Activated CD4-positive, alpha-beta T cell treated with anti-CD3 and anti-CD28 coated beads, Interleukin-2, Interleukin-6, amounts not matched to agents 100 ng/mL and 50 ng/mL, durations not matched to agents 16 hours and 8 hours (primary cell): ENCODE data around the gene PAFAH1B1.
"Not testable (repeated sequence)": the region's sequence is repeated elsewhere in the genome, so short reads cannot be mapped to it uniquely, and the experiment has no call there.

Source experiments
- DNase-seq: peaks from one replicate; pipeline ENCODE4 v3.0.0-alpha.2; 2020

Gene PAFAH1B1

DNA sequence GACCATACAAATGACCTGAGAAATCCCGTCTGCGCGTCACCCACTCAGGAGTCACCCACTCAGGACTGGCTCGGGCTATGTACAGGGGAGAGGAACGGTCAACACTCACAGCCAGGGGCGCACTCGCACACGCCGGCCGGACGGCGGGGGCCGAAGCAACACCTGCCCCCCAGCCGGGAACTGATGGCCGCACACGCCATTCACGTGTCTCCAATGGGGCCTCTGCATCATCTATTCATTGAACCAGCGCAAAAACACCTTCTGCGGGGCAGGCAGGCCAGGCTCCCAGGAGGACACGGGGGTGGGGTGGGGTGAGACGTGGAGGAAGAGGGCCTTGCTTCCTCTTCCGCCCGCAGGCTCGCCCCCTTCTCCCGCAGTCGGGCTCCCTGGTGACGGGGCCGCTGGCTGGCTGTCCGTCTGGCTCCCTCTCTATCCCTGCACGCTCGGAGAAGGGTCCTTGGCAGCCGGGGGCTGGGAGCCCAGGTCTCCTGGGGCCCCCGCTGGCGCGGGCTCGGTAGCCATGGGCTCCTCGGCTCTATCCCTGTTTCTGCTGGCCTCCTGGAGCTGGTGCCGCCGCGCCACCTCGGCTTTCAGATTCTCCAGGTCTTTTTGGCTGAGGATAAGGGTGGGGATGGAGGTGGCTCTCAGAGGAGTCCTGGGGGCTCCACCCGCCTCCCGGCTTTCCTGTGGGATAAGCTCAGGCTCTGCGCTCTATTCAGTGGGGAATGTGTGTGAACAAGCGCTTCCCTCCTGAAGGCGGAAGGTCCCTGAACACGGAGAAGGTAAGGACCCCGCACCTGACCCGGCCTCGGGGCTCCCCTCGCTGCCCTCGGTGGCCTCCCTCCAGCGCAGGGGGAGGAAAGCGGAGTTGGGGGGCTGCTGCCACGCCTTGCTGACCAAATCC, 97.0 kb downstream of the PAFAH1B1 start:
- no peak for DNase-seq

DNA sequence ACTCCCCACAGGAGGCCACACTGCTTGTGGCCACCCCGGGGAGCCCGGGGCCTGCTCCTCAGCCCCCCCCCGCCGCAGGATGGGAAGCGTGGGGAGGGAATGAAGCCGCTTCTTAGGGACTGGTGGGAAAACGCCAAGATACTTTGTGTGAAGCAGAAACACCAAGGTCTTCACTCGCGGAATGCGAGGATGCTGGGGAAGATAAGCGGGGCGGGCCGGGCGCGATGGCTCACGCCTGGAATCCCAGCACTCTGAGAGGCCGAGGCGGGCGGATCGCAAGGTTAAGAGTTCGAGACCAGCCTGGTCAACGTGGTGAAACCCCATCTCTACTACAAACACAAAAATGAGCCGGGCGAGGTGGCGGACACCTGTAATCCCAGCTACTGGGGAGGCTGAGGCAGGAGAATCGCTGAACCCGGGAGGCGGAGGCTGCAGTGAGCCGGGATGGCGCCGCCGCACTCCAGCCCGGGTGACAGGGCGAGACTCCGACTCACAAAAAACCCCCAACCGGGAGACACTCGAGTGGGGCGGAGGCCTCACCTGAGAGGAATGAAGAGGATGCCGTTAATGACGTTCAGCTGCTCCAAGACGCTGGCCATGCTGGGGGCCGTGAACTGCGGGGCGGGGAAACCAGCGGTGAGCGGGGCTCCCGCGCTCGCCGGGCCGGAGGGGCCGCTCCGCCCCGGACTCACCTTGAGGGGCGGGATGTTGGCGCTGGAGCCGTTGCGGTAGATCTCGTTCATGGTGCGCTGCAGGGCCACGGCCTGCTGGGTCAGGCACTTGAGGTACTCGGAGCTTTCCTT, 97.8 kb downstream of the PAFAH1B1 start:
- no peak for DNase-seq

DNA sequence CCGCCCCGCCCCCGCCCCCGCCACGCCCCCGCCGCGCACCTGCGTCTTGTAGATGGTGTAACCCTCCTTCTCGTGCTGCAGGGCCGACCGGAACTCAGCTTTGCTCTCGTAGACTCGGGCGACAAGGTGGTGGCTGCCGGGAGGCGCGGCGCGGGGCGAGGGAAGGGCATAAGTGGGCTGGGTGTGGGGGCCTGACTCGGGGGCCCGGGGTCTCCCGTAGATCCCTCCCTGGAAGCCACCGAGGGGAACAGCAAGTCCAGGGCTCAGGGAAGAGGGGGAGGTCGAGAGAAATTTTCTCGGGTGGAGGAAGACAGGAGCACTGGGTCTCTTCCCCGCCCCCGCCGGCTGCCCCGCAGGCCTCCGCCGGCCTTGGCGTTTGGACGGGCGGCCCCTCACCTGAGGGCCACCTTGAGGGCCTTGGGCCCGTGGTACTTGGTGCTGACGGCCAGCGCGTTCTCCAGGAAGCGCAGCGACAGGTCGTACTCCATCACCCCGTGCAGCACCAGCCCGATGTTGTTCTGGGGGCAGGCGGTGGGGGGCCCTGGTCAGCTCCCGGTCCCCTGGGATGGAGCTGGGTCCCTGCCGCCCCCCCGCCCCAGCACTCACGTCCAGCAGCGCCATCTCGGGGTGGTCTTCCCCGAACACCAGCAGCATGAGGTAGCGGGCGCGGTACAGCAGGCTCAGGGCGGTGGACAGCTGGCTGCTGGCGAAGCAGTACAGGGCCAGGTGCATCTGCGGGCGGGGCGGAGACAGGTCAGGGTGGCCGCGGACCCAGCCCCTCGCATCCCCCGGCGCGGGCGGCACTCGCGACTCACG, 98.7 kb downstream of the PAFAH1B1 start:
- DNase-seq = no peak

DNA sequence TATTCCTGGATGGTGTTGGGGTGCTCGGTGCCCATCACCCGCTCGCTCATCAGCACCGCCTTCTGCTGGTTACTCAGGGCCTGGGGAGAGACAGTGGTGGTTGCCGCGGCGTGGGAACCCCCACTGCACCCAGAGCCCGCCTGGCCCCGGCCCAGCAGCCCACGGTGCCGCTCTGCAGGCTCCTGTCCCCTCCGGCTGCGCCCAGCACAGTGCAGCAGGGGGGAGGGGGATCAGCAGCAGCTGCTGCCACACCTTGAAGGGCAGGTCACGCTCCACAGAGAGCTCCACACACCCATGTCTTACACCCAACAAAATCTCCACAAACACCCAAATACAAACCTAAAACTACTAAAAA, 99.3 kb downstream of the PAFAH1B1 start:
- no peak for DNase-seq

DNA sequence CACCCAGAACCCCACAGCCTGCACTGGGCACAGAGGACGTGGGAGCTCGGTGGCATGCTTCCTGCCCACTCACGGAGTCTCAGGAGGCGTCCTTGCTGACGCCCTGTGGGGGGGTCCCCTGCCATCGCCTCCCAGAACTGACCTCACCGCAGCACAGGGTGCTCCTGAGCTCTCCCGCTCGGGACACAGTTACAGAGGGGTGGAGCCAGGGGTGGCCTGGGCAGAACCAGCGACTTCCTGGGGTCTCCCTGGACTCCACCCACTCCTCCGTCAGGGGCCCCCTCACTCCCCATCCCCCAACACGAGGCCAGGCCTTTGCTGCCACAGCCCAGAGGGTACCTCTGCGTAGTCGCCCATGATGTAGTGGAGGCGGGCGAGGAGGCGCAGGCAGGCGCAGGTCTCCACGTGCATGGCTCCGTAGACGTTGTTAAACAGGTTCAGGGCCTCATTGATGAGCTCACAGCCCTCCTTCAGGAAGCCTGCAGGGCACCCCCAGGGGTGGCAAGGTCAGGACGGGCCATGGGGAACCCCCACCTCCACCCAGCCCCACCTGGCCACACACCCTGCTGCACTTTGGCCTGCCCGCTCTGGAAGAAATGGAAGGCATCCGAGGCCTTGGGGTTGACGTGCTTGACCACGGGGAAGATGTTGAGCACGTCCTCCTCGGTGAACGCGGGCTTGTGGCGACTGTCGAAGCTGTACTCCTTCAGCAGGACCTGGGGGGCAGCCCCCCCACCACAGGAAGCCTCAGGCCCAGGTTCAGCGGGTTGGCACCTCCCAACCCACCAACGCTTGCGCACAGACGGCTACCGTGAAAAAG, 100.3 kb downstream of the PAFAH1B1 start:
- no peak for DNase-seq

DNA sequence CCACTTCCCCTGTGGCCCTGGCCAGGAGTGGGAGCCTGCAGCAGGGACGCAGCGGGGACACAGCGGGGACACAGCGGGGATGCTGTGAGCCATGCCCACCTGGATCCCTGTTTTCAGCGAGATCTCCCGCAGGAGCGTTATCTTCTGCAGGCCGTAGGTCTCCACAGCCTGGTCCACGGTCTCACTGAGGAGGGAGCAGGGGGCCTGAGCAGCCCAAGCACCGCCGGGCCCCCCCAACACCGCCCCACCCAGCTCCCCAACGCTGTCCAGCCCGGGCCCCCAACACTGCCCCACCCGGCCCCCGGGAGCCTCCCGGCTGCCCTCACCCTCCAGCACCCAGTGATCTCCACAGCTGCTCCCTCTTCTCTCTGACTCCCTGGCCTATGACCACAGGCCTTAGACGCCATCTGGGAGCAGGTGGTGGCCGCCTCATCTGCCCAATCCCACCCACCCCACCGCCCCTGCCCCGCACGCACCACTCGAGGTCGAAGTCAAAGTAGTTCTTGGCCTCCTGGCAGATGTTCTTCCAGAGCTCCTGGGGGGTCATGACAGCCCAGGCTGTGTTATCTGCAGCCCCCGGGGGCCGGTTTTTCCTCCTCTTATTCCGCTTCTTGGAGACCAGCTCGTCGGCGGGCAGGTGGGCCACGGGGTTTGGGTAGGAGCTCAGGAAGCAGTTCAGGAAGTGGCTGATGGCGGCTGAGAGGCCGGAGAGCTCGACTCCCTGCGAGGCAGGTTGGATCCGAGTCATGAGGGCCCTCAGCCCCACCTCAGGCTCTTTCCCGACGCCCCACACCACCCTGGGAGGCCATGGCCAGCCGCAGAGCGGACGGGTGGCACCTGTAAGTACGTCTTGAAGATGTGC, 101.2 kb downstream of the PAFAH1B1 start:
- no peak for DNase-seq

DNA sequence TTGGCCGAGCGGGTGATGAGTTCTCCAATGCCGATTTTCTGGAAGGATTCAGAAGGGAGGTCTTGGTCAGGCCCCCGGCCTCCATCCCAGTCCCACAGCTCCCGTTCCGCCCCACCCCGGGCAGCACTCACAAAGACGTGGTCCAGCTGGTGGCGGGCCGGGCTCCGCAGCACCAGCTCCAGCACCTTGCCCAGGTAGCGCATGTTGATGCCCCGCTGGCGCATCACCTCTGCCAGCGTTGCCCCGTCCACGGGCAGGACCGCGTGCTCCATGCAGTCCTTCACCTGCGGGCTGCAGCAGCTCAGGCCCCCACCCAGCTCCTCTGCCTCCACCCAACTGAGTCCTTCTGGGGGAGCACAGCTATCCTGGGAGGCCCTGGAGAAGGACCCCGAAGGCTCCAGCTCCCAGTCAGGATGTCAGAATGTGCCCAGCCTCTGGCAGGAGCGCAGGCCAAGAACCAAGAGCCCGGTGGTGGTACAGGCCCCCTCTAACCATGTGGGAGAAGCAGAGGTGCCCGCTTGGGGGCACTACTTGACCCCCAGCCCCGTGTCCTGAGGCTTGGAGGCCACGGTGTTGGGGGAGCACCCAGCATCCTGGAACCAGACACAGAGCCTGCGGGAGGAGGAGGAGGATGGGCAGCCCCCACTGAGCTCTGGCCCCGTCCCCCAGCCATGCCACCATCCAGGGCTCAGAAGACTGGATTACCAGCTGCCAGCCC, 101.9 kb downstream of the PAFAH1B1 start:
- no peak for DNase-seq

DNA sequence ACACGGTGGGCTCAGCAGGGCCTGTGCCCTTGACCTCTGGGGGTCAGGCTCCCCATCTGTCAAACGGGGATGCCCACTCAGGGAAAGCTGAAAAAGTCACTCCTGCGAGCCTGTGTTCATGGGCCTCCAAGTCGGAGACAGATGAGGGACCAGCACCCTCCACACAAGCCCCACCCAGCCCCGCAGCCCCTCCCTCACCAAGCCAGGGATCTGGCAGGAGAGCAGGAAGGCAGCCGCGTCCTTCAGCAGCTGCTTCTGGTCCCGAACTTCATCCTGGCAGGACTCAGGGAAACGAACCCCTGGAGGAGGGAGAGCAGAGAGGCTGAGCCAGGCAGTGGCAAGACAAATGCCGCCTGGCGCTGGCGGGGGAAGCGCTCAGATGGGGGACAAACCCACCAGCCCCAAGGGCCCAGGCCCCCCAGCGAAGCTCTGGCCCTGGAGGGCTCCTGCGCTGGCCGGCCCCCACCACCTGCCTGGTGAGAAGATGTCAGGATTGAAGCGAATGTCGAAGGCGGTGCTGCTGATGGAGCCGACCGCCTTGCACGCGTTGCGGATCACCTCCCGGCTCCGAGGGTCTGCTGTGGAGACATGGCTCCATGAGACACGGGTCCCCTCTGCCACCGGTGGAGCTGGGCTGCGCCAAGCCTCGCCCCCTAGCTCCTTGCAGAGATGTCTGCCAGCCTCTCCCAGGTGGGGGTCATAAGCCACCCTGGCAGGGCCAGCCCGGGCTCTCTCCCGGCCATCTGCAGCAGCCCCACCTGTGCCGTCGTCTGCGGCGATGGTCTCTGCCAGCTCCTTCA, 102.7 kb downstream of the PAFAH1B1 start:
- DNase-seq = no peak

DNA sequence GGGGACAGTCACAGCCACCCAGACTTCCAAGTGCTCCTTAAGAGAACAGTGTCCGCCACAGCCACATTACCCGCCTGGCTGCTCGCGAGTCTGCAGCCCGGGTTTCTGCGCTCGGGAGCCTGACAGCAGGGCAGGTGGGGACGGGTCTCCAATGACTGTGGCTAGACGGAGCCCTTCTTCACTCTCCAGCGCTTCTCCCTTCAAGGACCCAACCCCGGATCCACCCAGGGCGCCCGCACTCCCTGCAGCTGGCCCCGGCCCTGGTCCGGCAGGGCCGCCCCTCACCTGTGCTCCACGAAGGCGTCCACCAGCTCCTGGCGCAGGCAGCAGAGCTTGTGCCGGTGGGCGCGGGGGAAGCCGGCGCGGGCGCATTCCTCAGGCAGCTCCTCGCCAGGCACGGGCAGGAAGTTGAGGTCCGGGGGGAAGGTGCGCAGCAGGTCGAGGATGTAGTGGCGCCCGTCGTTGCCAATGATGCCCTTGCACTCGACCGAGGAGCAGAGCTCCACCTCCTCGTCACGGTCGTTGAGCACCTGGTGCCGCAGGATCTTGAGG, 104.2 kb downstream of the PAFAH1B1 start:
- no peak for DNase-seq

DNA sequence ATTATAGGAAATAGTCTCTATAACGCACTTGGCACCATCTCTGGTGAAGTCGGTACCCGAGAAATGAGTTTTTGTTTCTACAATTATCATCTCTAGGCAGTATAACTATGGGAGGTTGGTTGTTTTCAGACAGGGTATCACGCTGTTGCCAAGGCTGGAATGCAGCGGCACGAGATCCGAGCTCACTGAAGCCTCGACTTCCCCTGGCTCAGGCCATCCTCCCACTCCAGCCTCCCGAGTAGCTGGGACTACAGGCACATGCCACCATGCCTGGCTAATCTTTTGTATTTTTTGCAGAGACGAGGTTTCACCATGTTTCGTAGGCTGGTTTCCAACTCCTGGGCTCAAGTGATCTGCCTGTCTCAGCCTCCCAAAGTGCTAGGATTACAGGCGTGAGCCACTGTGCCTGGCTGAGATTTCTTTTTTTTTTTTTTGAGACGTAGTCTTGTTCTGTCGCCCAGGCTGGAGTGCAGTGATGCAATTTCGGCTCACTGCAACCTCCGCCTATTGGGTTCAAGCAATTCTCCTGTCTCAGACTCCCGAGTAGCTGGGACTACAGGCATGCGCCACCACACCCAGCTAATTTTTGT, 105.9 kb downstream of the PAFAH1B1 start:
- not testable (repeated sequence) for DNase-seq

DNA sequence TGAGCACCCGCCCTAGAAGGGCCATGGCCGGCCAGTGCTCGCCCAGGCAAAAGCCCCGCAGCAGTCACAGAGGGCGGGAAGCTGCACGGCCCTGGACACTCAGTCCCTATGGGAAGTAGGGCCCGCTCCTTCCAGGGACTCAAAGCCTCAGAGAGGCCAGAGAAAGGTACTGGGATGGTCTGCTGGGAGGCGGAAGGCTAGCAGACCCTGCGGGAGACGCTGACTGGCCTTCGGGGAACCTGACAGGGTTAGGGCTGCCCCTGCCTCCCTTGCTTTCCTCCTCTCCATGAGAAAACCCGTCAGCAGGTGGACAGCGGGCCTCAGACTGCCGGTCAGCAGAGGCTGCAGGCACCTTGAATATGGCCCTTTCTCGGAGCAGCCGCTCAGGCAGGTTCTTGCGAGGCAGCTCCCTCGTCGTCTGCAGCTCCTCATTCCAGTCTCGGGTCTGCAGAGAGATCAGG, 106.6 kb downstream of the PAFAH1B1 start:
- no peak for DNase-seq

DNA sequence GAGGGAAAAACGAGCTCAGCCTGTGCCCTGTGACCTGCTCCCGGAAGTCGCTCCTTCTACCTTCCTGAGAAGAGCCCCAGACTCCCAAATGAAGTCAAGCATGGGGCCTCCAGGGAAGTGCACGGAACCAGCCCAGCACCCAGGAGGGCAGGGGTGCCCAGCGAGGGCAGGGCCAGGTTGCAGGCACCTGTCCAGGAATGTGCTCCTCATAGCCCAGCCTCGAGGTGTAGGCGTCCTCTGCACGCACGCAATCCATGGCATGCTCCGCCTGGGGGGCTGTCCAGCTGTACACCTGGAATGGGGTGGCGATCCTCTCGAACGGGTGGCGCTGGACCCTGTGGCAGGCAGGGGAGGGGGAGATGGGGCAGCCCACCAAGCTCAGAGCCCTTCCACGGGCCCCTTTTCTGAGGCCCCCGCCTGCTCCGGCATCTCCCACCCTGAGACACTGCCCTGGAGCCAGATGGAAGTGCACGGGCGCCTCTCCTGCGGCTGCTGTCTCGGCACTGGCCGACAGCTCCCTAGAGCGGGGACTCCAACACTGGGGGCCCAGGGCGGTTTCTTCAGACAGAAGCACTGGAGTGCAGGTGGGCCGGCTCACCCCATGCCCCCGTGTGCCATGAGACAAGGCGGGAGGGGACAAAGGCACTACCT, 107.2 kb downstream of the PAFAH1B1 start:
- DNase-seq = no peak

DNA sequence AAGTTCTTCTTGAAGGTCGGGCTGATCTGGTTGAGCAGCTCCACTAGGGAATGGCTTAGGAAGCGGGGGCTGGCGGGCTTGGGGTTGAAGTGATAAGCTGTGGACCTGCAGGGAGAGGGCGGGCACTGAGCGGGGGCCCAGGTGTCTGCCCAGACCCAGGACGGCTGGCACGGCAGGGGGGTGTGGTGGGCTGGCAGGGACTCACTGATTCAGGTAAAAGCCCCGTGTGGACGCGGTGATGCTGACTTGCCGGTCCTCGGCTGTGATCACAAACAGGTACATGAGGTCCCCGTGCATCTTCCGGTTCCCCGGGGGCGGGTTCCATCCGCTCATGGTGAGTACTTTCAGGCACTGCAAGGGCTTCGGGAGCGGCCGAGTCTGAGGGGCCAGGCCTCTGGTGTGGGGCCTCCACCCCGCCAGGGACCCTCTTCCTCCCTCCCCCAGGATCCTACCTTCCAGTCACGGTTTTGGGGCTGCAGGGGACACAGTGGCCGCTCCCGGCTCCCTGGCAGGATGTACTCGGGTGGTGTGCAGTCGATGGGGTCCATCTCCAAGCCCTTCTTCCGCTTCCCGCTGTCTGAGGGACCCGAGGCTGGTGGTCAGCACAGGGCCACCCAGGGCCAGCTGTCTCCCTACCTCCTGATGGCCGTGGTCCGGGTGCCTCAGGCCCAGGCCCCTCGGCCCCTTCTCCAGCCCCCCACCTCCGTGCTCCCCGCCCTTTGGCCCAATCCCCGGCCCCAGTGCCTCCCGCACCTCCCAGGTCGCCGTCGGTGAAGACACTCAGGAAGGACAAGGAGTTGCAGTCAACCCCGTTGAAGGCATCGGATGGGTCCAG, 107.9 kb downstream of the PAFAH1B1 start:
- DNase-seq = no peak

DNA sequence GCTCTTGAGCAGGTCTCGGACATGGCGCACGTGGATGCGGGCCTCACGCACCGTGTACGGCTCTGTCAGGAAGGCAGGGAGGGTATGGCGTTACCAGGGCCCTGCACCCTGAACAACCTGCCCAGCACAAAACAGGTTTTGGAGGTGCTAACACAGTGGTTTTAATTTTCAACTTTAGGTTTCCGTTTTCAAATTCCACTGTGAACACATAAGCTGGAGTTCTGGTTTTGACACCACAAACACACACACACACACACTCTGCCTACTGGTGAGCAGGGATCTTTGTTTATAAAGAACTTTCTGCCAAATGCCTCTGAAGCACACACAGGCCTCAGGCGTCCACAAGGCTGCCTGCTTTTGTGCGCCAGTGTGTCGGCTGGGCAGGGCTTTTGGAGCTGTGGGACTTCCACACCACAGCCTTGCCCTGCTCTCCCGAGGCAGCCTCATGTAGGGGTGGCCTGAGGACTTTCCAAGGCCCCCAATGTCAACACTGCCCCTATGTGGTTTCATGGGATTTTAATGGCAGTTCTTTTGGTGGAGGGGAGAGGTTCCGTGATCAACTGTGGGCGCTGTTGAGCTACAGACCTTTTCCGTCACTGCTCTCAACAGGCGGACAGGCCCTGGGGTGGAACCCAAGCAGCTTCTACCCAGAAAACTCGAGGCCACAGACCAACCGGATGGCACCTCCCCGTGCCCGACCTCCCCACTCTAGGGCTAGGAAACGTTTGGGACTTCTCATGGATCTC, 108.7 kb downstream of the PAFAH1B1 start:
- no peak for DNase-seq

DNA sequence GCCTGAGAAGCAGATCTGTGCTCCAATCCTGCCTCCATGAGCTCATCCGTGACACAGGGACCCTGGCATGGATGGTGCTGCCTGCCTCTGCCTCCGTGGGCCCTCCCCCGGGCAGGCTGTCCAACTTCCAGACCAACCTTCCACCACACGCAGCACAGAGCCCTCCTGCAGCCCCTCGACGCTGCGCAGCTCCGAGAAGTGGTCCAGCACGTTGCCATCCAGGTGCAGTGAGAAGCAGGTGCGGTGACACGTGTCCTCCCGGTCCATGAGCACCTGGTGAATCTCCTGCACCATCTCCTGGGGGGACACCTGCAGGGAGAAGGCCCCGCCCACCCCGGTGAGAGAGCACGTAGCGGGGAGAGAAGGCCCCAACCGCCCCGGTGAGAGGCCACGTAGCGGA, 109.7 kb downstream of the PAFAH1B1 start:
- DNase-seq = no peak

DNA sequence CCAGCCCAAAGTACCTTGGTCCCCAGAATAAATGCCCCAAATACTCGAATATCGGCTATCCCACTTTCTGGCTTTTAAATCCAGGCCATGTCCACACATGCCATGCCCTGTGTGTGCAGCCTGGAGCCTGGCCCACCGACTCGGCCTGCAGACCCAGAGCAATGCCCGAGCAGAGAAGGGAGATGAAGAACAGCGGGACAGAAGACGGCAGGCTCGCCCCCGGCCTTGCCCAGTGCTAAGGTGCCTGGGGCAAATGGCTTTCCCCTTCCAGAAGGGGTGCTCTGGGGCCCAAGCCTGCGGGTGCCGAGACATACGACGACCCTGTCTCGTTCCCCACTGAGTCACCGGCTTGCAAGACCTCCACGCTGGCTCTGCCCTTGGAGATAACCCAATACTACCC, 110.2 kb downstream of the PAFAH1B1 start:
- no peak for DNase-seq
